HK-2 (cell line): ENCODE measurements around the gene KLHDC7B.
A peak's percentile ranks its signal among the peaks of the same experiment; 100 is the strongest.
"Not testable (repeated sequence)": the region's sequence is repeated elsewhere in the genome, so short reads cannot be mapped to it uniquely, and the experiment has no call there.

Experiments
- DNase-seq: peaks from one replicate; pipeline ENCODE4 v3.0.0-alpha.2; 2018; ENCODE audit not compliant: unreplicated experiment

Gene KLHDC7B

DNA sequence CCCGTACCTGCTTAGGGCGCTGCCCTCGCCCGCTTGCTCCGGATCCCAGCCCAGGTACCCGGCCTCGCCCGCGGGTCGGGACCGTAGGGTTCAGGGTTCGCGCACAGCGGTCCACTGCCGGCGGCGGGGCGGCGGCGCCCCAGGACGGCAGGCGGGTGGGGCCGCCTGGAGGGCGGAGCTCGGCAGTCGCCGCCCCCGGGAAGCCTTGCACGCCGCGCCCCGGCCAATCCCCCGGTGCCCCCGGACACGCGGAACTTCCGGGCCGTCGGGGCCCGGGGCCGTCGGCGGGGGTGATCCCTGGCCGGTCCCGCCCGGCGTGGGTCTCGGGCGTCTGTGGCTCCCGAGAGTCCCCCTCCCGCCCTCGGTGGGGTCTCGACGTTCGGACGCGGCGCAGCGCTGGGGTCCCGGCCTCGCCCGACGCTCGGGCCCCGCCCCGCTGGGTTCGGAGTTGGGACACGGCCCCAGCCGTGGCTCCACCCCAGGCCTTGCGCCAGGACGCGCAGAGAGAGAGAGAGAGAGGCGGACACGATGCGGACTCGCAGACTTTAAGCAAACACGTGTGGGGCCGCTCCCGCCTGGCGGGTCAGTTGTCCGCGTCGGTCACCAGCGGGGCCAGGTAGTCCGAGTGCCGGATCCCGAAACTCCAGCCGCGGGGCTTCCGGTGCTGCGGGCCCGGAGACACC, 15.7 kb upstream of the KLHDC7B start, which contains the start of gene TYMP:
TSS of gene TYMP (minus strand) at position 116 of the 683 bp plus-strand sequence. CDS start 303 bp downstream, outside the sequence.
- DNase-seq, result peak; percentile 73

DNA sequence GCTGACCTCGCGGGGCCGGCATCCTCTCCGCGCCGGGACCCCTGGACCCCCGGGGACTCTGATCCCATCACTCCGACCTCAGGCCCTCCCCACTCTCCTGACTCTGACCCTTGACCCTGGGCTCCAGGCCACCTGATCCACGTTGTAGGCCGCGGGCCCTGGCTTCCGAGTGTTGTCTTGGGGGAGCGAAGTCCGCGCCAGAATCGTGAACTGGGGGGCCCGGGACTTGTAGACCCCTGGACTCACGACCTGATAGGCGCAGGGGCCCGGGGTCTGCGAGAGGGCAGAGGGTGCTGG, 15.2 kb upstream of the KLHDC7B start:
- DNase-seq, result no peak

DNA sequence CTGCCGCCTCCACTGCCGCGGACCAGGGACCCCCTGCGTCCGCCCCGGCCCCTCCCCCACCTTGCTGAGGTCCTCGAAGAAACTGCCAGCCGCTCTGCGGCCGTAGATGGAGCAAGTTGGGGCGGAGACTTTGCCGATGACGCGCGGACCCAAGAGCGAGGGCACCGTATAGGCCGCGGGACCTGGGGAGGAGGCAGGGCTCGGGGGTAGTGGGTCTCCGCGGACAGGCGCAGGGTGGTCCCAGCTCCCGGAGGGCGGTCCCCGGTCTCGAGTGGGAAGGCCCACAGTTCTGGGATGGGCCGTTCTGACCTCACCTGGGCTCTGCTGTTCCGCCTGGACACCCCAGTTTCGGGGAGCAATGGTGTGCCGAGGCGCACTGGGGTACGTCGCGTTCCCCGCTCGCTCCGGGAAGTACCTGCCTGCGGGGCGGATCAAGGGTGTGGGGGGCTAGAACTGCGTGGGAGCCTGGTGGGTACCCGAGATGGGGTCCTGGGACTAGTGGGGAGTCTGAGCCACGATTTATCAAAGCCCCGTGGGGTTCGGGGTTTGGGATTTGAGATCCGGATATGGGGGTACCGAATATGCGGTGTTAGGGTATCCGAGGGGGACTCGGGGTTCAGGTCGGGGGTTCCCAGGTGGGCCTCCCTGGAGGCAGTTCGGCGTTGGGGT, 14.7 kb upstream of the KLHDC7B start:
- peak; percentile 85 for DNase-seq

DNA sequence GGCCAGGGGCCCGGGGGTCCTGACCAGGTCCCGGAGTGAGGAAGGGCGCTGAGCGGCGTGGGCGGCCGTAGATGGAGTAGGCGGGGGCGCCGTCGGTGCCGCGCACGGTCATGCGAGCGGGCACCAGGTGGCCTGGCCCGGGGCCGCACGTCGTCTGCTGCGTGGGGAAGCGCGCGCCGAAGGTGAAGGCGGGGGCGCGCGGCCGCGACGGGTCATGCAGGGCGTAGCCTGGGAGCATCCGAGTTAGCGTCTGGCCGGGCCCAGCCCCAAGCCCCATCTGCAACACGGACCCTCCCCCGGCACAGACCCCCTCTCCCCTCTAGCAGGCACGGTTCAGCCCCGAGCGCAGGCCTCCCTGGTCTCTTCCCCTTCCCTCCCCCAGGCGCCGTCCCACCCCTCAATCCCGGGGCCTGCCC, 14.1 kb upstream of the KLHDC7B start:
- DNase-seq, result peak; percentile 72

DNA sequence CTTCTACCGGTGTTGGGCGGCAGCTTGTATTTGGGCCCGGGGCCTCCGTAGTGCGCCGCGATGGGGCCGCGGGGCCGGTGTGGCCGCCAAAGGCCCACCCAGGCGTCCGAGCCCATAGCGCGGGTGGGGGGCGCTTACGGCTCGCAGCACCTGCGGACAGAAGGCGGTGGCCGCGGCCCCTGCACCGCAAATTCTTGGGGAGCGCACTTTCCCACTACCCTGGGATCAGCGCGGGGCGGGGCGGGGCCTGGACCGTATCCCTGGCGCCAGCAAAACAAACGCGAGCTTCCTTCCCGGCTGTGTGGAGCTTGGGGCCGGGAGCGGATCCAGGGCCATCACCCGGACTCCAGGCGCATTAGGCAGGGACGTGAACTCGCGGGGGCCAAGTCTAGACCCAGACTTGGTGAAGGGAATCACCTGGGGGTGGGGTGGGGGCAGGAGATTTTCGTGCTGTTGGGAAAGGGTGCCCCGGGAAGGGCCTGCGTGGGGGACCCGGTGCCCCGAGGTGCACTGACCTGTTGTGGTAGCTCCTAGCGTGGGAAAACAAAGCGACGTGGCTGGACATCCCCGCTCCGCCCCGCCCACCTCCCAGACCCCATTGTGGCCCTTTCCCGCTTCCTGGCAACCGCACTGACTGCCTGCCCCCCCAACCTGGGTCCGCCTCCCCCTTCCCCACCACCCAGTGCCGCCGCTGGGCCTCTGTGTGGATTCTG, 13.6 kb upstream of the KLHDC7B start:
- peak; percentile 76 for DNase-seq

DNA sequence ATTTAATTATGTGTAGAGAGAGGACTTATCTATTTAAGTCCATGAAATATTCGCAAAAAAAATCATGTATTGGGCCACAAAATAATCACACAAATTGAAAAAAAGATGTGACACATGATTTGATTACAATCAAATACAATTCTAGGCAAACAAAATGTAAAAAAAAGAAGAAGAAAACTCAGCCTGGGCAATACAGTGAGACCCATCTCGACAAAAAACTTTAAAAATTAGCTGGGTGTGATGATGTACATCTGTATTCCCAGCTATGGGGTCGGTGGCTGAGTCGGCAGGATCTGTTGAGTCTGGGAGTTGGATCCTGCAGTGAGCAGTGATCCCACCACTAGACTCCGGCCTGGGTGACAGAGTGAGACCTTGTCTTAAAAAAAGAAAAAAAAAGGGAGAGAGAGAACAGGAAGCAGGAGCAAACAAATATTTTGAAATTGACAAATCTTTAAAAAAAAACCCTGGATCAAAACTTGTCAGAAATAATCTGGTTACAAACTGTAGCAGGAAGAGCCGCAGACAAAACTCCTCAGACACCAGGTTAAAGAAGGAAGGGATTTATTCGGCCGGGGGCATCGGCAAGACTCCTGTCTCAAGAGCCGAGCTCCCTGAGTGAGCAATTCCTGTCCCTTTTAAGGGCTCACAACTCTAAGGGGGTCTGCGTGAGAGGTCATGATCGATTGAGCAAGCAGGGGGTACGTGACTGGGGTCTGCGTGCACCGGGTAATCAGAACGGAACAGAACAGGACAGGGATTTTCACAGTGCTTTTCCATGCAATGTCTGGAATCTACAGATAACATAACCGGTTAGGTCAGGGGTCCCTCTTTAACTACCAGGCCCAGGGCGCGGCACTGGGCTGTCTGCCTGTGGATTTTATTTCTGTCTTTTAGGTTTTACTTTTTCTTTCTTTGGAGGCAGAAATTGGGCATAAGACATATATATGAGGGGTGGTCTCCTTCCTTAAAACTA, 12.6 kb upstream of the KLHDC7B start:
- DNase-seq, result no peak

DNA sequence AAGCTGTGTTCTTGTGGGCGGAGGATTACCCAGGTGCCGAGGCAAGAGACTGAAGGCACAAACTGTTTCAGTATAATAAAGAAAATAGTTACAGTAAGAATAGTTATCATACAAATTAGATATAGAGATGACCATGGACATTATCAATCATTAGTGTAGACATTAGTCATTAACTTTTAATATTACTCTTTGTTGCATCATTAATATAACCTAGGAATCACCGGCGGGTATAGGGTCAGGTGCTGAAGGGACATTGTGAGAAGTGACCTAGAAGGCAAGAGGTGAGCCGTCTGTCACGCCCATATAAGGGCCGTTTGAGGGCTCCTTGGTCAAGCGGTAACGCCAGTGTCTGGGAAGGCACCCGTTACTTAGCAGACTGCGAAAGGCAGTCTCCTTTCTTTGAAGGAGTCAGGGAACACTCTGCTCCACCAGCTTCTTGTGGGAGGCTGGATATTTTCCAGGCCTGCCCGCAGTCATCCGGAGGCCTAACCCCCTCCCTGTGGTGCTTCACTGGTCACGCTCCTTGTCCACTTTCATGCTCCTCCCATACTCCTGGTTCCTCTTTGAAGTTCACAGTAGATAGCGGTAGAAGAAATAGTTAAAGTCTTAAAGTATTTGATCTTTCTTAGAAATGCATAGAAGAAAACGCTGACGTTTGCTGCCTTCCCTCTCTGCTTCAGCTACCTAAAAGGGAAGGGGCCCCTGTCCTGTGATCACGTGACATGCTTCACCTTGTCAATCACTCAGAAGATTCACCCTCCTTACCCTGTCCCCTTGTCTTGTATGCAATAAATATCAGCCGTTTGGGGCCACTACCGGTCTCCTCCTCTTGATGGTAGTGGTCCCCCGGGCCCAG, 11.6 kb upstream of the KLHDC7B start:
- DNase-seq, result peak; percentile 63

DNA sequence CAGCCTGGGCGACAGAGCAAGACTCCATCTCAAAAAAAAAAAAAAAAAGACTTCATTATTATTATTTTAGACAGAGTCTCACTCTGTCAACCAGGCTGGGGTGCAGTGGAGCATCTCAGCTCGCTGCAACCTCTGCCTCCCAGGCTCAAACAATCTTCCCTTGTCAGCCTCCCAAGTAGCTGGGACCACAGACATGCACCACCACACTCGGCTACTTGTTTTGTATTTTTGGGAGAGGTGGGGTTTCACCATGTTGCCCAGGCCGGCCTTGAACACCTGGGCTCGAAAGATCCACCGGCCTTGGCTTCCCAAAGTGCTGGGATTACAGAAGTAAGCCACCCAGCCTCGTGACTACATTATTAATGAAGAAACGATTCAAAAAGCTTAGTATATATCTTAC, 10.6 kb upstream of the KLHDC7B start:
- DNase-seq, result no peak

DNA sequence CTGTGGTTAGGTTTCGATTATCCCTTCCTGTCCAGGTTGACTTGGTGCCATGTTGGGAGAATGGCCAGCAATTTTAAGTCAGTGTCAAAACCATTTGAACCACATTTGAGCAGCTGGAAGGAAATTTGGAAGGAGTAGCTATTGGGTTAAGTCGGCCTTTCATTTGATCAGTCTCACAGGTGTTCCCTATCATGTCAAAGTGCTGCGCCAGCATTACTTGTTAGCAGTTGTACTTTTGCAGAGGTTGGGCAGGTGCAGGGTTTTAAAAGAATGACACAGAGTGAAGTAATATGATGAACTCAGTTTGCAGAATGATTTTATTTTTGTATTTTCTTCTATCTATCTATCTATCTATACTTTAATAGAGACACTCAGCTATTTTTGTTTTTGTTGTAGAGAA, 9.5 kb upstream of the KLHDC7B start:
- no peak for DNase-seq

DNA sequence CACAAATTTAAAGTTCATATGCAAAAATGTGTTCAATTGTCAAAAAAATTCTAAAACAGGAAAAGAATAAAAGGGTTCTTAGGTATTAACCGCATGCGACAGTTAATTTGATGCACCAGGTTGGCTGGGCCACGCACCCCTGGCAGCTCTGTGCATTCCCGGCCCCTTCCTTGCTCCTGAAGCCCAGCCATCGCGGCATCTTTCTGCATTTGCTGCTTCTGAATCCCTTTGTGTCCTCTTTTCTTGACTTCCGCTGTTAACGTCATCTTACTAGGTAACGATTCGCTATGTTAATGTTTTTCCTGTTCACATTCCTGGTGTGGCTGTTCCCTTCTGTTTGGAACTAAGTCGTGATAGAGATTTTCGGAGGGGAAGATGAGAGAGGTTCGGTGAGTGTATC, 7.9 kb upstream of the KLHDC7B start:
- DNase-seq, result no peak

DNA sequence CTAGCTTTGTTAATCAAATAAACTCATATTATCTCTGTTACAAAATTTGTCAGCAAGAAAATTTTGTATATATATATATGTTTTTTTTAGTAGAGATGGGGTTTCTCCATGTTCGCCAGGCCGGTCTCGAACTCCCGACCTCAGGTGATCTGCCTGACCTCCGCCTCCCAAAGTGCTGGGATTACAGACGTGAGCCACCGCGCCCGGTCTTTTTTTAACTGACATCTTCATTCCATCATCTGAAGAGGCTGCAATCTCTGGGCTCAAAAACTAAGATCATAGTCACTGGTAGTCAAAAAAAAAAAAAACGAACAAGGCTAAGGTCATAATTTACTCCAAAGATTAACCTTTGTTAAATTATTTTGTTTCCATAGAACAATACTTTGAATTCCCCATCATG, 5.3 kb upstream of the KLHDC7B start:
- no peak for DNase-seq

DNA sequence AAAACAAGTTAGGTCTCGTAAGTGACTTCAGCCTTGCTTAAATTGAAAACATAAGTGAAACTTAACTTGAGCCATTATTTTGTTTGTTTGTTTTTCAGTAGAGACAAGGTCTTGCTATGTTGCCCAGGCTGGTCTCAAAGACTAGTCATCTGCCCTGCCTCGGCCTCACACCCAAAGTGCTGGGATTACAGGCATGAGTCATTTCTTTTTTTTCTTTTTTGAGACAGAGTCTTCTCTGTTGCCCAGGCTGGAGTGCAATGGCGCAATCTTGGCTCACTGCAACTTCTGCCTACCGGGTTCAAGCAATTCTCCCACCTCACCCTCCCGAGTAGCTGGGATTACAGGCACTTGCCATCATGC, 4.1 kb upstream of the KLHDC7B start:
- DNase-seq, result not testable (repeated sequence)

DNA sequence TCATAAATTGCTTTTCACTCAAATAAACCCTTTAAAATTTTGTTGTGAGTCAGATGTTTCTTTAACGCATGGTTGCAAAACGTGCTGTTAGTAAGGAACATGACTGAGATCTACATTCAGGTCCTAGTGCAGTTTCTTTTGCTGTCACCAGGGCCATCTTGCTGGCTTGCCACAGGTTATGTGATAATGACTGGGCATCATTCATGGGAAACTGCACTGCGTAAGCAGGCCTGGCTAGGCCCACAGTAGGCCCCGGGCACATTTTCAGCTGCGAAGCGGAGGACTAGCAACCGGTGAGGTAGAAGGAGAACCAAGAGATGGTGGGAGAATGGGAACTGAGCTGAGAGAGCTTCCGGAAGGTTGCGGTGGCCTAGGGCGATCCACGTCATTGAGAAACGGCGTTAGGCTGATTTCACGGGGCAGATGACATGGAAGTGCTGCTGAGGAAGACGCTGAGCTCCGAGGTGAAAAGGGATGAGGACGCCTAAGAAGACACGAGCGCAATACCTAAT, 3.2 kb upstream of the KLHDC7B start:
- DNase-seq, result no peak

DNA sequence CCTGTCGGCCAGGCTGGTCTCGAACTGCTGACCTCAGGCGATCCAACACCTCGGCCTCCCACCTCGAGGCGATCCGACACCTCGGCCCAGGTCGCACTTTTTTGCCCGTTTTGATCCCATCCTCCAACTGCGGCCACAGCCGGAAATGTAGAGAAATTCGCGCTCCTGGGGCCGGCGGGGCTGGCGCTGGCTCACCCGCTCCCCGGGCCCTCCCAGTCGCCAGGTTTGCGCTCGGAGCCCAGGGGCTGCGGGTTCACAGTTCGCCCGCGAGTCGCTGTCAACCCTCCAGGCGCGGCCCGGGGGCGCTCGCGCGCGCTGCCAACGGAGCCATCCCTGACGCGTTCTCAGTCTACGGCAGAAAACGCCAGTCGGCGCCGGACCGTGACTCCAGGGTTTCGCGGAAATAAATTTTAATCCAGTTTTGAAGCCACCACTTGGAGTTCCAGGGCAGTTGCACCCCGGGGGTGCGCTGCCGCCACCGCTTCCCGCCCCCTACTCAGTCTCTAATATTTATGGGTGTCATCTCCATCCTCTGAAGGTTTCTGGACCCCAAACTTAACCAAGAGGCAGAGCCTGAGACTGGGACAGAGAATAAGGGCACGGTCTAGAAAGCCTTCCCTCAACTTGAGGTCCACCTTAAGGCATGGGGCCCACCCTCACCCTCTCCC, 1.5 kb upstream of the KLHDC7B start:
- DNase-seq, result no peak

DNA sequence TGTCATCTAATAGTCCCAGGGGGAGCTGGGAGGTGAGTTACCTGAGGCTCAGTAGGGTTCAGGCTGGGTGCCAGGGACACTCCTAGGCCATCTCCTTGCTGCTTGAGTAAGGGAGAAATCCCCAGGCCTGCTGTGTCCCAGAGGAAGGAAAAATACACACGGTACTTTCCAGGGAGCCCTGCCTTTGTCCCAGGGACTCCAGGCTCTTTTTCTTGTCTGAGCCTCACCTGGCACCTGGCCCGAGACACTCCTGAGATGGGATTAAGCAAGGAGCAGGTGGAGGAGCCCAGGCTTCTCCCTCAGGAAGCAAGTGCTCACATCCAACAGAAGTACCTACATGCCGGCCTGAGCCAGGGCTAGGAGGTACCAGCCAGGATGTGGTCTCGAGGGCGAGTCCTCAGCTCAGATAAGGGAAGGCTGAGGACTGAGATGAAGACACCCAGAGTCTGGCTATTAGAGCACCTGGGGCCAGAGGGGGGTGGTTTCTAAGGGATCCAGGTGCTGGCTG, 899 bp upstream of the KLHDC7B start:
- no peak for DNase-seq

DNA sequence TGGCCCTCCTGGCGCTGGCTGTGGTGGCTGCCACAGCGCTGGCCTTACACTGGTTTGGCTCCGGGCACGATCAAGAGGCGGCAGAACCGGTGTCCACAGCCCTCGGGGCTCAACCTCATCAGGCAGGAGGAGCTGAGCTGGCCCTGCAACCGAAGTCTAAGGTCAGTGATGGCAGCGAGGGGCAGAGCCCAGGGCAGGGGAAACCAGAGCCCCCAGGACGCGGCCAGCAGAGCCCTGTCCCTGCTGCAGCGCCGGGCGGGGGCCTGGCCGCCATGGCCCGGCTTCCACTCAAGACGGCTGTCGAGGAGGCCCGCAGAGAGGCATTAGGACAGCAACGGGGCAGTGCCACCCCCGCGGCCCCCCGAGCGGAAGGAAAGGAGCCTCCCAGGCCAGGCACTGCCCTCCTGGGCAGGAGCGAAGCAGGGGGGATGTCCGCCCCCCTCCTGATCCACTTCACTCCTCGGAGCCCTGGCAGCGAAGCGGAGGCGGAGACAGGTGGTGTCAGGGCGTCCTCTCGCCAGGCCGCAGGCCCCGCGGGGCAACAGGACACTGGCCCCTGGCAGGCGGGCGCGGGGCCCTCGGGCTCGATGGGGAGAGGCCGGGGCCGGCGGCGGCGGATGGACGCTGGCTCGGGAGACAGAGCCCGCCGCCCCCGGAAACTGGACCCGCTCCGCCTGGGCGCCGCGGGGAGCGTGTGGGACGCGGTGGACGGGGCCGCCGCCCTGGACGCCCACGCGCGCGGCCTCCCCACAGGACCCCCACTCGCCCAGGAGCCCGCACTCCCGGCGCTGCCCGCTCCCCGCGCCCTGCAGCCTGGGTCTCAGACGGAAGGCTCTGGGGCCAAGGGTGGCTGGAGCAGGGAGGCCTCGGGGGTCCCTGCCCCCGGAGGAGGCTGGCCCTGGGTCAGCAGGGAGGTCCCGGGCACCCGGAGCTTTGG, 895 bp downstream of the KLHDC7B start:
- DNase-seq, result no peak

DNA sequence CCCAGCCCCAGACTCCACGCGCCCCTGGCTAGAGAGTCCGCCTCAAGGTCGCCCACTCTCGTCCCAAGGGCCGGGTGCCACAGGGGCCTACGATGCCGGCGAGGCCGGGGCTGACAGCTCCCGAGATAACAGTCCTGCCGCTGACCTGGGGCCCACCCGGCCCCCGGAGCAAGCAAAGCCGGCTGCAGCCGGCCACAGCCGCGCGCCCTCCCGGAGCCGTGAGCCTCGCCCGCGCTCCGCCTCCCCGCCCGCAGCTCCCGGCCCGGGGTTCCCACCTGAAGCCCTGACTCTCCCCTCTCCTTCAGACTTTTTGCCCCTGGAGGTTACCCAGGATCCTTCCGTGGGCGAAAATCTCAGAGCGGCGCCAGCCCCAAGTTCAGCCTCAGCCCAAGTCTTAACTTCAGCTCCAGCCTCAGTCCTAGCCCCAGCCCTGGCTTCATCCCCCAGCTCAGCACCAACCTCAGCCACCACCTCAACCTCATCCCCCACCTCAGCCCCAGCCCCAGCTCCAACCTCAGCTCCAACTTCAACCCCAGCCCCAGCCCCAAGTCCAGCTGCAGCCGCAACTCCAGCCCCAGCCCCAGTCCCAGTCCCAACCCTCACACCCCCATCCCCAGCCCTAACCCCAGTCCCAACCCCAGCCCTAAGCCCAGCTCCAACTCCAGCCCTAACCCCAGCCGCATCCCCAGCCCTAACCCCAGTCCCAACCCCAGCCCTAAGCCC, 1.7 kb downstream of the KLHDC7B start:
- DNase-seq, result no peak
